Neural cell (in vitro differentiated cells): ENCODE data around the gene ZNF276. TPM values are rescaled to one million over a fixed set of nuclear protein-coding genes. Genes with fewer than 3 reads are reported as not detected.
"Not testable (repeated sequence)": the region's sequence is repeated elsewhere in the genome, so short reads cannot be mapped to it uniquely, and the experiment has no call there.

Experiments
- H2AFZ ChIP-seq: fragments of 200-600, 300-800 bp; sonication (generic), shearing (Covaris generic); 2 replicates; pipeline ENCODE4 v1.6.0; 2014; ENCODE audit warnings: low read depth, mild to moderate bottlenecking, antibody characterized with exemption, low read length, moderate library complexity
- H3F3A ChIP-seq: fragments of 200-600 bp; shearing (Covaris generic); 2 replicates; pipeline ENCODE4 v1.6.1; 2016; ENCODE audit warnings: mild to moderate bottlenecking, moderate library complexity, mixed read lengths, antibody characterized with exemption, low read length; ENCODE audit not compliant: insufficient read depth, poor library complexity, severe bottlenecking
- H3K27ac ChIP-seq: fragments of 200-600, 300-800 bp; sonication (generic), shearing (Covaris generic); 2 replicates; pipeline ENCODE4 v1.5.1; 2014; ENCODE audit warnings: mild to moderate bottlenecking, low read length, moderate library complexity
- H3K27me3 ChIP-seq: fragments of 300-800, 200-600 bp; sonication (generic), shearing (Covaris generic); 2 replicates; pipeline ENCODE4 v1.6.0; 2014; ENCODE audit warnings: mild to moderate bottlenecking, low read depth, low read length, moderate library complexity; ENCODE audit not compliant: insufficient read depth
- H3K36me3 ChIP-seq: fragments of 300-800, 200-600 bp; sonication (generic), shearing (Covaris generic); 2 replicates; pipeline ENCODE4 v1.5.1; 2014; ENCODE audit warnings: mild to moderate bottlenecking, antibody characterized with exemption, low read length, moderate library complexity; ENCODE audit not compliant: insufficient read depth
- H3K4me2 ChIP-seq: fragments of 300-800, 200-600 bp; sonication (generic), shearing (Covaris generic); 2 replicates; pipeline ENCODE4 v1.6.0; 2014; ENCODE audit warnings: mild to moderate bottlenecking, low read length
- H3K4me3 ChIP-seq: fragments of 300-800, 200-600 bp; sonication (generic), shearing (Covaris generic); 2 replicates; pipeline ENCODE4 v1.5.1; 2014; ENCODE audit warnings: mild to moderate bottlenecking, low read length, moderate library complexity
- H3K79me2 ChIP-seq: fragments of 200-600 bp; shearing (Covaris generic); replicated peaks from 2 replicates; pipeline ENCODE4 v1.6.0; 2014; ENCODE audit warnings: mild to moderate bottlenecking, low read length, moderate library complexity; ENCODE audit not compliant: insufficient read depth
- H3K9ac ChIP-seq: fragments of 300-800, 200-600 bp; sonication (generic), shearing (Covaris generic); 2 replicates; pipeline ENCODE4 v1.6.1; 2016; ENCODE audit warnings: mild to moderate bottlenecking, low read length, mixed read lengths
- H3K9me2 ChIP-seq: fragments of 200-600 bp; shearing (Covaris generic); 2 replicates; pipeline ENCODE4 v1.6.1; 2016; ENCODE audit warnings: mild to moderate bottlenecking, low read length, mixed read lengths; ENCODE audit not compliant: insufficient read depth
- H3K9me3 ChIP-seq: fragments of 200-600, 300-800 bp; sonication (generic), shearing (Covaris generic); 2 replicates; pipeline ENCODE4 v1.6.1; 2016; ENCODE audit warnings: mild to moderate bottlenecking, mixed run types, low read length, moderate library complexity, mixed read lengths
- H4K20me1 ChIP-seq: fragments of 200-600 bp; shearing (Covaris generic); 2 replicates; pipeline ENCODE4 v1.6.1; 2016; ENCODE audit warnings: mild to moderate bottlenecking, mixed run types; ENCODE audit not compliant: insufficient read depth
- EP300 ChIP-seq: fragments of 450-650 bp; conservative IDR thresholded peaks from 2 replicates; pipeline ENCODE4 v1.6.1; 2014; ENCODE audit warnings: antibody characterized with exemption, mild to moderate bottlenecking, moderate library complexity; ENCODE audit not compliant: poor library complexity, severe bottlenecking
- EZH2 ChIP-seq: fragments of 200-600, 300-800 bp; shearing (Covaris generic), sonication (generic); IDR thresholded peaks from 2 replicates; pipeline ENCODE4 v1.6.1; 2014; ENCODE audit warnings: antibody characterized with exemption, low read length, borderline replicate concordance, mild to moderate bottlenecking; ENCODE audit not compliant: insufficient read depth, poor library complexity, severe bottlenecking
- MXI1 ChIP-seq: fragments of 450-650 bp; conservative IDR thresholded peaks from 2 replicates; pipeline ENCODE4 v1.6.1; 2014; ENCODE audit warnings: antibody characterized with exemption, mild to moderate bottlenecking; ENCODE audit not compliant: poor library complexity, severe bottlenecking
- POLR2AphosphoS5 ChIP-seq: IDR thresholded peaks from 2 replicates; pipeline ENCODE4 v1.6.1; 2012
- RAD21 ChIP-seq: fragments of 450-650 bp; conservative IDR thresholded peaks from 2 replicates; pipeline ENCODE4 v1.6.1; 2014; ENCODE audit warnings: antibody characterized with exemption, mild to moderate bottlenecking, moderate library complexity
- SMC3 ChIP-seq: fragments of 450-650 bp; conservative IDR thresholded peaks from 2 replicates; pipeline ENCODE4 v1.6.1; 2014; ENCODE audit warnings: antibody characterized with exemption, mild to moderate bottlenecking, moderate library complexity; ENCODE audit not compliant: poor library complexity
- TAF1 ChIP-seq: IDR thresholded peaks from 2 replicates; pipeline ENCODE4 v1.6.1; 2012; ENCODE audit warnings: low read depth
- polyA plus RNA-seq: library from polyadenylated mRNA; depleted of rRNA; stranded (reverse); fragments of >200 nt; gene quantifications from 2 replicates; pipeline ENCODE4 v1.2.3, GENCODE V29; 2014
- TF ChIP-seq, protein P1 (sequence below): IDR thresholded peaks from 2 replicates; pipeline ENCODE4 v1.6.1; 2012; ENCODE audit warnings: borderline replicate concordance
- TF ChIP-seq, protein P2 (sequence below): fragments of 450-650 bp; IDR thresholded peaks from 2 replicates; pipeline ENCODE4 v1.5.1; 2014; ENCODE audit warnings: antibody characterized with exemption, mild to moderate bottlenecking, moderate library complexity; ENCODE audit not compliant: poor library complexity, severe bottlenecking

The ZNF276 gene
- polyA plus RNA-seq, 1 donor from 2014 or later: 35.4 TPM

DNA sequence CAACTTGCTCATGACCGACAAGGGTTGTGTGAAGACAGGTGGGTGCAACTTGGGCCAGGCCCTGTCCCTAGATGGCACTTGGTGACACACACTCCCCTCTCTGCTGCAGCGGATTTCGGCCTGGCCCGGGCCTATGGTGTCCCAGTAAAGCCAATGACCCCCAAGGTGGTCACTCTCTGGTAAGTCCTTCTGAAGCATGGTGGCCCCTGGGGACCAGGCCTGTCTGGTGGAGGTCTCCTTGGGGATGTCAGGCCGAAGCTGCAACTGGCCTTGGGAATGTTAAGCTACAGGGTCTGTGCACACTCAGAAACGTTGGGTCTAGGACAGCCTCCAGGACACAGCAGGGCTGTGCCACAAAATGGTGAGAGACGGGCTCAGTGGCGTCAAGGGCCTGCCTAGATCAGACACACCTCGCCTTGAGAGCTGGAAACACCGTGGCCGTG, 28.0 kb upstream of the ZNF276 start:
- Histone ChIP-seq H3K9me3 (no peaks in the 10 kb centered on the region), H3K27me3 (no peaks in the 10 kb centered on the region), H3K27ac (no peak overlapping the region), H3K36me3 (no peaks in the 10 kb centered on the region), H3K9ac (no peak overlapping the region), H3K4me2 (no peak overlapping the region), H2AFZ (no peak overlapping the region), H3K4me3 (no peak overlapping the region), H3F3A (no peaks in the 10 kb centered on the region), H4K20me1 (no peaks in the 10 kb centered on the region), H3K9me2 (no peaks in the 10 kb centered on the region), H3K79me2 (no peaks in the 10 kb centered on the region)
- TF ChIP-seq POLR2AphosphoS5 (peak; percentile 10), EZH2 (no peak)

DNA sequence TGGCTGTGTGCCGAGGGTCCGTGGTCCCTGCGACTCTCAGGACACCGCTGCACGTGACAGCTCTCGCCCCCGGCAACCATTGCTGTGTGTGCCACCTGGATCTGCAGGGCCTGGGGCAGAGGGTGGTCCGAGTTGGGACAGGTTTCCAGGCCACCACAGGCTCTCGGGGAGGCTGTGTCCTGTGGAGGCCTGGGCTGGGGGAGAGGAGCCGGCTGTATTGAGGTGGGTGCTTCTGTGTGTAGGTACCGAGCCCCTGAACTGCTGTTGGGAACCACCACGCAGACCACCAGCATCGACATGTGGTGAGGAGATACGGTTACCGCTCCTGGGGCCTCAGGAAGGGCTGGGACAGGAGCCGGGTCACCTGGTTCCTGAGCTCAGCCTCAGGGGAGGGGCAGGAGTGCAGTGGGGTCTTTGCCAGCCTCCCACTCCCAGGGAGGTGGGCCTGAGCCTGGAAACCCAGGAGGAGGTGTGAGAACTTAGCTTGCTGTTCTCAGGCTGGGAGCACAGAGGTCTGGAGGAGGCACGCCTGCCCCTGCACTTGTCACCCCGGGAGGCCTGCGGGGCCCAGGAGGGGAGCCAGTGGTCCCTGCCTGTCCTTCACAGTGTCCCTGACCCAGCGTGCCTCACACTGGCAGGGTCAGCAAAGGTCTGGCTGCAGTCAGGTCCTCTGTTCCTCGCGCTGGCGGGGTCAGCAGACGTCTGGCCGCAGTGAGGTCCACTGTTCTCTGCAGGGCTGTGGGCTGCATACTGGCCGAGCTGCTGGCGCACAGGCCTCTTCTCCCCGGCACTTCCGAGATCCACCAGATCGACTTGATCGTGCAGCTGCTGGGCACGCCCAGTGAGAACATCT, 27.2 kb upstream of the ZNF276 start:
- Histone ChIP-seq H3K9me3 (no peaks in the 10 kb centered on the region), H3K9ac (no peak overlapping the region), H3K4me3 (no peak overlapping the region), H3K27me3 (no peaks in the 10 kb centered on the region), H3K36me3 (no peaks in the 10 kb centered on the region), H4K20me1 (no peaks in the 10 kb centered on the region), H3K9me2 (no peaks in the 10 kb centered on the region), H3F3A (no peaks in the 10 kb centered on the region), H3K27ac (no peak overlapping the region), H2AFZ (no peak overlapping the region), H3K79me2 (no peaks in the 10 kb centered on the region), H3K4me2 (no peak overlapping the region)
- TF ChIP-seq EZH2 (no peak), POLR2AphosphoS5 (no peak), TAF1 (no peak), SMC3 (no peak), EP300 (no peak), RAD21 (no peak), MXI1 (no peak)
- TF ChIP-seq, protein P1, sequence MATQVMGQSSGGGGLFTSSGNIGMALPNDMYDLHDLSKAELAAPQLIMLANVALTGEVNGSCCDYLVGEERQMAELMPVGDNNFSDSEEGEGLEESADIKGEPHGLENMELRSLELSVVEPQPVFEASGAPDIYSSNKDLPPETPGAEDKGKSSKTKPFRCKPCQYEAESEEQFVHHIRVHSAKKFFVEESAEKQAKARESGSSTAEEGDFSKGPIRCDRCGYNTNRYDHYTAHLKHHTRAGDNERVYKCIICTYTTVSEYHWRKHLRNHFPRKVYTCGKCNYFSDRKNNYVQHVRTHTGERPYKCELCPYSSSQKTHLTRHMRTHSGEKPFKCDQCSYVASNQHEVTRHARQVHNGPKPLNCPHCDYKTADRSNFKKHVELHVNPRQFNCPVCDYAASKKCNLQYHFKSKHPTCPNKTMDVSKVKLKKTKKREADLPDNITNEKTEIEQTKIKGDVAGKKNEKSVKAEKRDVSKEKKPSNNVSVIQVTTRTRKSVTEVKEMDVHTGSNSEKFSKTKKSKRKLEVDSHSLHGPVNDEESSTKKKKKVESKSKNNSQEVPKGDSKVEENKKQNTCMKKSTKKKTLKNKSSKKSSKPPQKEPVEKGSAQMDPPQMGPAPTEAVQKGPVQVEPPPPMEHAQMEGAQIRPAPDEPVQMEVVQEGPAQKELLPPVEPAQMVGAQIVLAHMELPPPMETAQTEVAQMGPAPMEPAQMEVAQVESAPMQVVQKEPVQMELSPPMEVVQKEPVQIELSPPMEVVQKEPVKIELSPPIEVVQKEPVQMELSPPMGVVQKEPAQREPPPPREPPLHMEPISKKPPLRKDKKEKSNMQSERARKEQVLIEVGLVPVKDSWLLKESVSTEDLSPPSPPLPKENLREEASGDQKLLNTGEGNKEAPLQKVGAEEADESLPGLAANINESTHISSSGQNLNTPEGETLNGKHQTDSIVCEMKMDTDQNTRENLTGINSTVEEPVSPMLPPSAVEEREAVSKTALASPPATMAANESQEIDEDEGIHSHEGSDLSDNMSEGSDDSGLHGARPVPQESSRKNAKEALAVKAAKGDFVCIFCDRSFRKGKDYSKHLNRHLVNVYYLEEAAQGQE: no peak
- TF ChIP-seq, protein P2, sequence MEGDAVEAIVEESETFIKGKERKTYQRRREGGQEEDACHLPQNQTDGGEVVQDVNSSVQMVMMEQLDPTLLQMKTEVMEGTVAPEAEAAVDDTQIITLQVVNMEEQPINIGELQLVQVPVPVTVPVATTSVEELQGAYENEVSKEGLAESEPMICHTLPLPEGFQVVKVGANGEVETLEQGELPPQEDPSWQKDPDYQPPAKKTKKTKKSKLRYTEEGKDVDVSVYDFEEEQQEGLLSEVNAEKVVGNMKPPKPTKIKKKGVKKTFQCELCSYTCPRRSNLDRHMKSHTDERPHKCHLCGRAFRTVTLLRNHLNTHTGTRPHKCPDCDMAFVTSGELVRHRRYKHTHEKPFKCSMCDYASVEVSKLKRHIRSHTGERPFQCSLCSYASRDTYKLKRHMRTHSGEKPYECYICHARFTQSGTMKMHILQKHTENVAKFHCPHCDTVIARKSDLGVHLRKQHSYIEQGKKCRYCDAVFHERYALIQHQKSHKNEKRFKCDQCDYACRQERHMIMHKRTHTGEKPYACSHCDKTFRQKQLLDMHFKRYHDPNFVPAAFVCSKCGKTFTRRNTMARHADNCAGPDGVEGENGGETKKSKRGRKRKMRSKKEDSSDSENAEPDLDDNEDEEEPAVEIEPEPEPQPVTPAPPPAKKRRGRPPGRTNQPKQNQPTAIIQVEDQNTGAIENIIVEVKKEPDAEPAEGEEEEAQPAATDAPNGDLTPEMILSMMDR: no peak

DNA sequence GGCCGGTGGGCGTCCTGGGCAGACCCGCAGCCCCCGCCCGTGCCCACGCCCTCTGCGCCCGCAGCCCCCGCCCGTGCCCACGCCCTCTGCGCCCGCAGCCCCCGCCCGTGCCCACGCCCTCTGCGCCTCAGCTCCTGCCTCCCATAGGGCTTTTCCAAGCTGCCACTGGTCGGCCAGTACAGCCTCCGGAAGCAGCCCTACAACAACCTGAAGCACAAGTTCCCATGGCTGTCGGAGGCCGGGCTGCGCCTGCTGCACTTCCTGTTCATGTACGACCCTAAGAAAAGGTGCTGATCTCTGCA, 26.6 kb upstream of the ZNF276 start:
- H3K9me2 ChIP-seq, H3K9ac ChIP-seq, H3F3A ChIP-seq, H3K9me3 ChIP-seq, H3K27me3 ChIP-seq, H3K27ac ChIP-seq, H3K4me2 ChIP-seq, H3K36me3 ChIP-seq, H4K20me1 ChIP-seq, H2AFZ ChIP-seq, H3K79me2 ChIP-seq, H3K4me3 ChIP-seq: not testable (repeated sequence)
